K562 (cell line): Measurements from ENCODE around the gene LCN12. TPM values are rescaled to one million over a fixed set of nuclear protein-coding genes. Genes with fewer than 3 reads are reported as not detected.

Experiments
- ATAC-seq: fragments of 200-7000 bp; cut with Tn5 transposase; 3 replicates; pipeline ENCODE4 v1.9.1; 2020; ENCODE audit warnings: moderate library complexity
- BruUV-seq: library from RNA; stranded (reverse); fragments of 400-500 nt; replicated peaks from 2 replicates; lab custom pipeline; 2021; lab: Mats Ljungman, UMichigan
- CTCF ChIA-PET: fragments of 300-600 bp; formaldehyde crosslinking; extraction: SDS; loops from one replicate; lab custom pipeline; 2021; ENCODE audit warnings: low intra/inter-chr PET ratio; lab: Yijun Ruan, JAX
- POLR2A ChIA-PET: fragments of 300-600, 350-650 bp; sonication (Branson Sonifier 250); formaldehyde crosslinking; extraction: SDS; loops from one replicate; lab custom pipeline; 2021; ENCODE audit warnings: antibody characterized with exemption, inconsistent platforms; lab: Yijun Ruan, JAX
- DNase-seq, 4 experiments: peaks; one replicate each; pipeline versions ENCODE4 v3.0.0 to v3.0.0-alpha.2; 2011 to 2018; ENCODE audit warnings: low spot score in 3 of 4, mixed read lengths in 3 of 4; ENCODE audit errors: extremely low read depth in 1 of 4
- FAIRE-seq: peaks from 2 replicates; lab custom pipeline; 2011; peaks lifted over from hg19 to GRCh38; lab: Jason Lieb, UNC
- H2AFZ ChIP-seq: 2 replicates; pipeline ENCODE4 v1.6.0; 2011; ENCODE audit warnings: low read depth, low read length, control low read depth, inconsistent platforms
- H3K27ac ChIP-seq: fragments of 200-600 bp; 3 replicates; pipeline ENCODE4 v1.8.0; 2011; ENCODE audit warnings: low read depth, mild to moderate bottlenecking, control low read depth, inconsistent platforms, low read length, moderate library complexity, mixed read lengths; ENCODE audit errors: extremely low read depth
- H3K27me3 ChIP-seq, 2 experiments: fragments of 300-600 bp in 1 of 2; 2 replicates in 1 of 2; 3 replicates in 1 of 2; pipeline versions ENCODE4 v1.6.0 to v1.8.0; 2011; ENCODE audit warnings: inconsistent platforms in 2 of 2, low read length in 2 of 2, mild to moderate bottlenecking in 1 of 2, mixed read lengths in 1 of 2, moderate library complexity in 1 of 2; ENCODE audit not compliant: control insufficient read depth in 2 of 2, insufficient read depth in 2 of 2
- H3K36me3 ChIP-seq: fragments of 300-600 bp; 3 replicates; pipeline ENCODE4 v1.8.0; 2011; ENCODE audit warnings: mild to moderate bottlenecking, low read length, inconsistent platforms; ENCODE audit not compliant: control insufficient read depth, insufficient read depth
- H3K4me1 ChIP-seq, 2 experiments: fragments of 200-600 bp in 1 of 2; replicated peaks in 1 of 2; 2 replicates in 1 of 2; 3 replicates in 1 of 2; pipeline versions ENCODE4 v1.5.1 to v1.8.0; 2011; ENCODE audit warnings: inconsistent platforms in 2 of 2, low read length in 2 of 2, mild to moderate bottlenecking in 1 of 2, mixed read lengths in 1 of 2, moderate library complexity in 1 of 2; ENCODE audit not compliant: control insufficient read depth in 2 of 2, insufficient read depth in 2 of 2
- H3K4me2 ChIP-seq: 2 replicates; pipeline ENCODE4 v1.6.1; 2011; ENCODE audit warnings: low read length, control low read depth, inconsistent platforms, mixed read lengths; ENCODE audit not compliant: insufficient read depth
- H3K4me3 ChIP-seq: fragments of 200-600 bp; sonication (generic), shearing (Covaris generic); 2 replicates; pipeline ENCODE4 v1.5.1; 2016; ENCODE audit warnings: control low read depth, inconsistent platforms
- H3K79me2 ChIP-seq: fragments of 200-600 bp; 3 replicates; pipeline ENCODE4 v1.8.0; 2011; ENCODE audit warnings: low read length, inconsistent platforms; ENCODE audit not compliant: control insufficient read depth, insufficient read depth
- H3K9ac ChIP-seq, 2 experiments: 2 replicates each; pipeline versions ENCODE4 v1.6.0 to v1.6.1; 2011; ENCODE audit warnings: low read depth in 2 of 2, low read length in 2 of 2, control low read depth in 1 of 2, inconsistent platforms in 1 of 2, mild to moderate bottlenecking in 1 of 2, mixed read lengths in 1 of 2; ENCODE audit not compliant: insufficient read depth in 1 of 2
- H3K9me1 ChIP-seq: one replicate; pipeline ENCODE4 v1.6.0; 2011; ENCODE audit warnings: inconsistent platforms, mild to moderate bottlenecking, low read length, moderate library complexity; ENCODE audit not compliant: control insufficient read depth, insufficient read depth
- H3K9me3 ChIP-seq: replicated peaks from 2 replicates; pipeline ENCODE4 v1.5.1; 2011; ENCODE audit warnings: low read depth, low read length, inconsistent platforms; ENCODE audit not compliant: control insufficient read depth, insufficient read depth
- H4K20me1 ChIP-seq: replicated peaks from 2 replicates; pipeline ENCODE4 v1.6.1; 2011; ENCODE audit warnings: low read length, inconsistent platforms, mixed read lengths; ENCODE audit not compliant: control insufficient read depth, insufficient read depth
- BACH1 ChIP-seq: fragments of 200-800 bp; sonication (Bioruptor generic); IDR thresholded peaks from 2 replicates; pipeline ENCODE4 v1.6.1; 2016; ENCODE audit warnings: missing genetic modification characterization, missing compliant biosample characterization
- EGR1 ChIP-seq: fragments of 450-650 bp; conservative IDR thresholded peaks from 2 replicates; pipeline ENCODE4 v1.6.1; 2017; ENCODE audit warnings: mild to moderate bottlenecking
- EHMT2 ChIP-seq: fragments of 450-650 bp; IDR thresholded peaks from 2 replicates; pipeline ENCODE4 v1.6.1; 2018; ENCODE audit warnings: antibody characterized with exemption
- KDM4B ChIP-seq, 2 experiments: fragments of 450-650 bp in 1 of 2; sonication (generic) in 1 of 2; IDR thresholded peaks; 2 replicates each; pipeline ENCODE4 v1.6.1; 2016 to 2017; ENCODE audit warnings: borderline replicate concordance in 2 of 2, antibody characterized with exemption in 1 of 2, low read depth in 1 of 2, mild to moderate bottlenecking in 1 of 2
- MCM7 ChIP-seq, 2 experiments: fragments of 450-650 bp; IDR thresholded peaks; 2 replicates each; pipeline ENCODE4 v1.6.1; 2016 to 2018
- POLR2AphosphoS5 ChIP-seq: IDR thresholded peaks from 2 replicates; pipeline ENCODE4 v1.6.1; 2011; ENCODE audit warnings: mild to moderate bottlenecking, low read depth, low read length, moderate library complexity; ENCODE audit not compliant: control insufficient read depth, insufficient read depth
- POLR2G ChIP-seq: fragments of 200-400 bp; formaldehyde crosslinking; IDR thresholded peaks from 2 replicates; pipeline ENCODE4 v1.6.1; 2017; ENCODE audit warnings: low read depth, mild to moderate bottlenecking, antibody characterized with exemption, low read length, moderate library complexity
- WGBS: fragments of 100-300 bp; shearing (Covaris generic); methylation state at CpG from one replicate; pipeline ENCODE4 v1.1.6; 2016; ENCODE audit warnings: low coverage, mixed read lengths; ENCODE audit not compliant: insufficient coverage; ENCODE audit errors: missing lambda C conversion rate; 5-methylcytosine and 5-hydroxymethylcytosine counted together
- in situ Hi-C: fragments of 300-500 bp; cut with MboI; formaldehyde crosslinking; loops from 4 replicates; pipeline ENCODE4 v1.15.0; 2018; ENCODE audit warnings: inconsistent platforms, mixed read lengths
- intact Hi-C: fragments of 100-400 bp; cut with micrococcal nuclease; formaldehyde crosslinking; loops from 2 replicates; pipeline ENCODE4 v1.14.2; 2022
- polyA plus RNA-seq, 8 experiments: library from polyadenylated mRNA; depleted of rRNA in 4 of 8; stranded (reverse) in 5 of 8; unstranded in 3 of 8; fragments of >200 nt; fragmentation: Nextera tagmentation in 2 of 8; fragmentation: Illumina TruSeq in 1 of 8; extraction: Ambion mirVana in 2 of 8; extraction: Trizol in 1 of 8; gene quantifications; 2 replicates each; pipeline versions ENCODE4 v1.2.1 to v1.2.3, GENCODE V29; 2011 to 2014; ENCODE audit warnings: inconsistent platforms in 1 of 8, missing spikeins in 1 of 8
- total RNA-seq, 7 experiments: library from RNA; depleted of rRNA in 6 of 7; stranded (reverse); fragments of >200 nt in 6 of 7; fragmentation: Illumina TruSeq in 2 of 7; extraction: Trizol in 2 of 7; gene quantifications; 2 replicates each; pipeline versions ENCODE4 v1.2.1 to v1.2.3, GENCODE V29; 2011 to 2021; ENCODE audit warnings: low replicate concordance in 1 of 7
- TF ChIP-seq, protein P1 (sequence below): IDR thresholded peaks from 3 replicates; pipeline ENCODE4 v1.6.1; 2011; ENCODE audit warnings: borderline replicate concordance, mild to moderate bottlenecking, moderate library complexity; ENCODE audit not compliant: insufficient read length; ENCODE audit errors: extremely low read depth

The LCN12 gene
- total and polyA plus RNA-seq, 9 of the 15 experiments (the other 6 are each of a cell fraction or from before 2014, with no cell fraction given), result 0.05 TPM; not detected in 8

DNA sequence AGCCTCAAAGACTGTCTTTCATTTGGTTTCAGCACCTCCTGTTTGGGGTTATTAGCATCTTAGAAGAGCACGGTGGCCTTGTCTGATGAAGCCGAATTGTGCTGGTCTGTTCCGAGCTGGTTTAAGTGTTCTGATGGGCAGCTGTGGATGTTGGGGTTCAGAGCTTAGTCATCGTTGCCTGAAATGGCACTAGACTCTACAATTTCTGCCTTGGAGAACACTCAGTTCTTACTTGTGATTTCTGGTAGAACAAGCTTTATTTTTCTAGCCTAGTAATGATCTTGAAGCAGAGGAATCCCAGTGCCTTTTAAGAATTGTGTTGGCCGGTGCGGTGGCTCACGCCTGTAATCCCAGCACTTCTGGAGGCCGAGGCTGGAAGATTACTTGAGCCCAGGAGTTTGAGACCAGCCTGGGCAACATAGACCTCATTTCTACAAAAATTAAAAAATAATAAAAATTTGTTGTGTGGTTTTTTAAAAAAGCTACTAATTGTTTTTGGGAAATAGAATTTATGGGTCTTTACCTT is 15.4 kb upstream of the LCN12 start (continued):
- TF ChIP-seq KDM4B (IDR thresholded peaks at IDR 0.05; ENCODE audit: borderline replicate concordance in 2 of 2, low read depth in 1 of 2), result no peak
- TF ChIP-seq, protein P1, sequence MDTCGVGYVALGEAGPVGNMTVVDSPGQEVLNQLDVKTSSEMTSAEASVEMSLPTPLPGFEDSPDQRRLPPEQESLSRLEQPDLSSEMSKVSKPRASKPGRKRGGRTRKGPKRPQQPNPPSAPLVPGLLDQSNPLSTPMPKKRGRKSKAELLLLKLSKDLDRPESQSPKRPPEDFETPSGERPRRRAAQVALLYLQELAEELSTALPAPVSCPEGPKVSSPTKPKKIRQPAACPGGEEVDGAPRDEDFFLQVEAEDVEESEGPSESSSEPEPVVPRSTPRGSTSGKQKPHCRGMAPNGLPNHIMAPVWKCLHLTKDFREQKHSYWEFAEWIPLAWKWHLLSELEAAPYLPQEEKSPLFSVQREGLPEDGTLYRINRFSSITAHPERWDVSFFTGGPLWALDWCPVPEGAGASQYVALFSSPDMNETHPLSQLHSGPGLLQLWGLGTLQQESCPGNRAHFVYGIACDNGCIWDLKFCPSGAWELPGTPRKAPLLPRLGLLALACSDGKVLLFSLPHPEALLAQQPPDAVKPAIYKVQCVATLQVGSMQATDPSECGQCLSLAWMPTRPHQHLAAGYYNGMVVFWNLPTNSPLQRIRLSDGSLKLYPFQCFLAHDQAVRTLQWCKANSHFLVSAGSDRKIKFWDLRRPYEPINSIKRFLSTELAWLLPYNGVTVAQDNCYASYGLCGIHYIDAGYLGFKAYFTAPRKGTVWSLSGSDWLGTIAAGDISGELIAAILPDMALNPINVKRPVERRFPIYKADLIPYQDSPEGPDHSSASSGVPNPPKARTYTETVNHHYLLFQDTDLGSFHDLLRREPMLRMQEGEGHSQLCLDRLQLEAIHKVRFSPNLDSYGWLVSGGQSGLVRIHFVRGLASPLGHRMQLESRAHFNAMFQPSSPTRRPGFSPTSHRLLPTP, result no peak

DNA sequence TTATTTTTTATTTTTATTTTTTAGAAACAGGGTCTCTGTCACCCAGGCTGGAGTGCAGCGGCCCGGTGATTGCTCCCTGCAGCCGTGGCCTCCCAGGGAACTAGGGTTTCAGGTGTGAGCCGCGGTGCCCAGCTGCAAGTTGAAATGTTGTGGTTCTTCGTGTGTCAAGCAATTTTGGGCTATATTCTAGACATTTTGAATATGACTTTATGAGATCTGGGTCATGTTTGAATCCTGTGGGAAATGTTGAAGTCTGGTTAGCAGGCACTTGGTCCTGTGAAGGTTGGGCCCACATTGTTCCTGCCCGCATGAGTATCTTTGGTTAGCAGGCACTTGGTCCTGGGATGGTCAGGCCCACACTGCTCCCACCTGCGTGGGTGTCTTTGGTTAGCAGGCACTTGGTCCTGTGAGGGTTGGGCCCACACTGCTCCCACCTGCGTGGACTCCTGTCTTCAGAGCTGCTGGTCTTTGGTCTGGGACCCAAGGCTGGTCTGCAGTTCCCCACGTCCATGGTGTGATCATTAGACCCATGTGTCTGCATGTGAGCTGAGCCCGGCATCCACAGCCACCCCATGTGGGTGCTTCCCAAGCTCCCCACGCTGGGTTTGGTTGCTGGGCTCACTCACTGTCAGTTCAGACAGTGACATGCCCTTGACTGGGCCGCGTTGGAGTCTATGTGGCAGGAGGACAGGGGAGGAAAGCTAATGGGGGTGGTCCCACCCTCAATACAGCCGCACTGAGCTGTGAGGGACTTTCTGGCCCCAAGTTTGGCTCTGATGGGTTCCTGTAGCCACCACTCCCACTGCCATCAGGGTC is 14.7 kb upstream of the LCN12 start:
- peaks cover 3% of the 10 kb centered on the region for H3K9me1 ChIP-seq
- no peaks in the 10 kb centered on the region for H3K9me3 ChIP-seq
- H3K27ac ChIP-seq, result no peak overlapping the region; the same call in 2 of the 3 replicates
- peak overlapping the region in 1 of 2 experiments; percentile 66; a peak in 2 of 4 replicates for H3K9ac ChIP-seq
- peaks cover 0 to 37% of the 10 kb centered on the region in 2 experiments; a peak in 2 of 5 replicates for H3K4me1 ChIP-seq
- intact Hi-C loops (no loop called here), in situ Hi-C loops (no loop called here)
- H3K36me3 ChIP-seq, result peaks cover 65% of the 10 kb centered on the region; the same call in 2 of the 3 replicates
- H3K79me2 ChIP-seq, result peaks cover 5% of the 10 kb centered on the region; the same call in 2 of the 3 replicates
- no peak for TF ChIP-seq POLR2AphosphoS5
- no peak for TF ChIP-seq MCM7 (IDR thresholded peaks at IDR 0.05)
- 0 out of 2 replicates have a peak, but pooled peaks have one; percentile 42 for TF ChIP-seq POLR2G
- TF ChIP-seq BACH1 (tag), result no peak
- no peak for TF ChIP-seq EHMT2
- TF ChIP-seq EGR1, result no peak
- H2AFZ ChIP-seq, result no peak overlapping the region
- no TSS peak for BruUV-seq
- ATAC-seq (no peak), DNase-seq (no peak), FAIRE-seq (no peak)
- H3K4me3 ChIP-seq, result no peak overlapping the region
- CTCF ChIA-PET, result no interaction called here
- WGBS, result 81% methylated on average over 15 of the region's 15 CpGs
- no peak overlapping the region for H3K4me2 ChIP-seq
- POLR2A ChIA-PET, result interaction anchor here (0.6 to 2.4 kb wide), 5 partner anchors 10 to 212 kb away, joined by 3 to 19 read pairs (median 6); no protein-coding TSS in a partner anchor
- no peaks in the 10 kb centered on the region for H3K27me3 ChIP-seq
- H4K20me1 ChIP-seq, result no peaks in the 10 kb centered on the region
